ENCODE data around the gene PTPRJ. TPM values are rescaled to one million over a fixed set of nuclear protein-coding genes. Genes with fewer than 3 reads are reported as not detected.

The PTPRJ gene
- total and polyA plus RNA-seq, 7 donors, result 0.32 to 12.4 (median 4.1) TPM

- Histone ChIP-seq H3K4me3 (no peak overlapping the region), H3K27ac (no peak overlapping the region), H3K9me3 (no peaks in the 10 kb centered on the region), H3K36me3 (ENCODE audit: insufficient read depth in 1 of 2, low read depth in 1 of 2) (no peaks in the 10 kb centered on the region), H3K27me3 (ENCODE audit: insufficient read depth in 3 of 3, low read length in 2 of 3) (no peaks in the 10 kb centered on the region), H3K4me1 (no peaks in the 10 kb centered on the region)
- DNase-seq (no peak), ATAC-seq (no peak)
- TF ChIP-seq CTCF (IDR thresholded peaks at IDR 0.05), result no peak
- intact Hi-C loops (cut with DNase I), result no loop called here
- 78 to 81% (median 79%) methylated on average over 9 of the region's 9 CpGs for WGBS, 3 donors
Measured at GRCh38 chr11:47967577-47968525, 12.5 kb upstream of the PTPRJ start.

- intact Hi-C loops (cut with DNase I), result no loop called here
- 94 to 96% (median 94%) methylated on average over 8 of the region's 8 CpGs for WGBS, 3 donors
Measured at GRCh38 chr11:47969401-47969800, 11.0 kb upstream of the PTPRJ start.

GRCh38 chr11:47971501-47971900 is 8.9 kb upstream of the PTPRJ start:
- Histone ChIP-seq H3K36me3 (ENCODE audit: insufficient read depth in 1 of 2, low read depth in 1 of 2) (no peaks in the 10 kb centered on the region), H3K27ac (no peak overlapping the region), H3K4me1 (peaks cover 5% of the 10 kb centered on the region), H3K4me3 (no peak overlapping the region), H3K27me3 (ENCODE audit: insufficient read depth in 3 of 3, low read length in 2 of 3) (no peaks in the 10 kb centered on the region), H3K9me3 (no peaks in the 10 kb centered on the region)
- intact Hi-C loops (cut with DNase I), result no loop called here
- no peak for TF ChIP-seq CTCF (IDR thresholded peaks at IDR 0.05)
- ATAC-seq (no peak), DNase-seq (no peak)
- 80 to 88% (median 85%) methylated on average over 4 of the region's 4 CpGs for WGBS, 3 donors

More at GRCh38 chr11:47969401-47969800, 11.0 kb upstream of the PTPRJ start:
- no peaks in the 10 kb centered on the region for H3K9me3 ChIP-seq
- no peaks in the 10 kb centered on the region for H3K36me3 ChIP-seq (ENCODE audit: insufficient read depth in 1 of 2, low read depth in 1 of 2)
- DNase-seq (no peak), ATAC-seq (no peak)
- no peak for TF ChIP-seq CTCF (IDR thresholded peaks at IDR 0.05)
- H3K27ac ChIP-seq, result no peak overlapping the region
- no peak overlapping the region for H3K4me3 ChIP-seq
- no peaks in the 10 kb centered on the region for H3K27me3 ChIP-seq (ENCODE audit: insufficient read depth in 3 of 3, low read length in 2 of 3)
- H3K4me1 ChIP-seq, result no peaks in the 10 kb centered on the region

- TF ChIP-seq CTCF (IDR thresholded peaks at IDR 0.05), result no peak
- no peaks in the 10 kb centered on the region for H3K27me3 ChIP-seq (ENCODE audit: insufficient read depth in 3 of 3, low read length in 2 of 3)
- ATAC-seq (no peak), DNase-seq (no peak)
- intact Hi-C loops (cut with DNase I), result no loop called here
- H3K27ac ChIP-seq, result no peak overlapping the region
- H3K9me3 ChIP-seq, result no peaks in the 10 kb centered on the region
- WGBS, 3 donors, result 87 to 93% (median 92%) methylated on average over 4 of the region's 4 CpGs
- H3K4me3 ChIP-seq, result no peak overlapping the region
- no peaks in the 10 kb centered on the region for H3K36me3 ChIP-seq (ENCODE audit: insufficient read depth in 1 of 2, low read depth in 1 of 2)
- peaks cover 5% of the 10 kb centered on the region for H3K4me1 ChIP-seq
Measured at GRCh38 chr11:47973173-47973572, 7.2 kb upstream of the PTPRJ start.
